HG02981 (cell line): ENCODE measurements around the gene FOXN3.
"Not testable (repeated sequence)": the region's sequence is repeated elsewhere in the genome, so short reads cannot be mapped to it uniquely, and the experiment has no call there.

ENCODE experiments used
- ATAC-seq: cut with Tn5 transposase; IDR thresholded peaks from one replicate; pipeline ENCODE4 v1.9.1; 2021; ENCODE audit warnings: mild to moderate bottlenecking, moderate library complexity; ENCODE audit not compliant: unreplicated experiment

Gene FOXN3

DNA sequence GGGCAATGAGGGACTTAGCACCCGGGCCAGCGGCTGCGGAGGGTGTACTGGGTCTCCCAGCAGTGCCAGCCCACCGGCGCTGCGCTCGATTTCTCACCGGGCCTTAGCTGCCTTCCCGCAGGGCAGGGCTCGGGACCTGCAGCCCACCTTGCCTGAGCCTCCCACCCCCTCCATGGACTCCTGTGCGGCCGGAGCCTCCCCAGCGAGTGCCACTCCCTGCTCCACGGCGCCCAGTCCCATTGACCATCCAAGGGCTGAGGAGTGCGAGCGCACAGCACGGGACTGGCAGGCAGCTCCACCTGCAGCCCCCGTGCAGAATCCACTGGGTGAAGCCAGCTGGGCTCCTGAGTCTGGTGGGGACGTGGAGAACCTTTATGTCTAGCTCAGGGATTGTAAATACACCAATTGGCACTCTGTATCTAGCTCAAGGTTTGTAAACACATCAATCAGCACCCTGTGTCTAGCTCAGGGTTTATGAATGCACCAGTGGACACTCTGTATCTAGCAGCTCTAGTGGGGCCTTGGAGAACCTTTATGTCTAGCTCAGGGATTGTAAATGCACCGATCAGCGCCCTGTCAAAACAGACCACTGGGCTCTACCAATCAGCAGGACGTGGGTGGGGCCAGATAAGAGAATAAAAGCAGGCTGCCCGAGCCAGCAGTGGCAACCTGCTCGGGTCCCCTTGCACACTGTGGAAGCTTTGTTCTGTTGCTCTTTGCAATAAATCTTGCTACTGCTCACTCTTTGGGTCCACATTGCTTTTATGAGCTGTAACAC is 305.1 kb downstream of the FOXN3 start:
- ATAC-seq: not testable (repeated sequence)

DNA sequence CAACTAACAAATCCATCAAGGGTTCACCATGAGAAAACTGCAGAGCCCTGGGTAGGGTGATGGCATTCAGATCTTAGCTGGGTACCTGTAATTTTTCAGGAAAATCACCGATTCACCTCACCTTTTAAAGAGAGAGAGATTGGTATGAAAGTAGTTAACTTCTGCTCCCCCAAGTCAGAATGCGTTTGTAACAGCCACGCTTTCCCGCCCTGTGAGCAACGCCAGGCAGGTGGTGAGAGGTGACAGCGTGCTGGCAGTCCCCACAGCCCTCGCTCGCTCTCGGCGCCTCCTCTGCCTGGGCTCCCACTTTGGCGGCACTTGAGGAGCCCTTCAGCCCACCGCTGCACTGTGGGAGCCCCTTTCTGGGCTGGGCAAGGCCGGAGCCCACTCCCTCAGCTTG is 305.8 kb downstream of the FOXN3 start:
- not testable (repeated sequence) for ATAC-seq

DNA sequence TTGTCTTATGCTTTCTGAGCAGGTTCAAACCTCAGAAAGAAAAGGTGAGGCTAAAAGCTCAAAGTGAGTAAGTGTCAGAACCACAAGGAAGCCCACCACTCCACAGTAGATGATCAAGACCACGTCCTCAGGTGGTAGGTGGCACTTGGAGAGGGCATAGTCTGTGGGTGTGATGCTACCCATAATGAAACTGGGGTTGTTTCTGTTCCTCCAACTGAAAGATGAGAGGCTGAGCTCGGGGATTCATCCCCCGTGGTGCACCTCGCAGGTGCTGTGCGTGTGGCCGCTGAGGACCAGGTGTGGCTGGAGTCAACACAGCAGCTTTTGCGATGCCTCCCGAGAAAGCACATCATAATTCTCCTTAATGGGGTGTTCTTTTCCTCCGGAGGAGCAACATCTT is 306.9 kb downstream of the FOXN3 start:
- no peak for ATAC-seq

DNA sequence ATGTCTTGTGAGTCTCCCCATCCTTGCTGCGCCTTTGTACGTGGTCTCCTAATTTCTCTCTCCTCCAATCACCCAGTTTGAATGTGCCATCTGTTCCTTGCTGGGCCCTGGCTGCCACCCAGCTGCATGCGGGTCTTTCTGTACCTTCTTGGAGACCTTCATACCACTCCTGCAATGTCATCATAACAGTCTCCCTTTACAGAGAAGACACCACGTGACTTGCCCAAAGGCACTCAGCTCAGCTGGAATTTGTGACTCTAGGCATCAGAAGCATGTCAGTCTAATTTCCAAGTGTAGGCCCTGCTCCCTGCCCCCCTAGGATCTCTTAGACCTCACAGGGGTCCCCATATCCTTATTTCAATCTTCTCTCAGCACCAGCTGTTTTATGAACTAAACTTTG is 308.4 kb downstream of the FOXN3 start:
- no peak for ATAC-seq

DNA sequence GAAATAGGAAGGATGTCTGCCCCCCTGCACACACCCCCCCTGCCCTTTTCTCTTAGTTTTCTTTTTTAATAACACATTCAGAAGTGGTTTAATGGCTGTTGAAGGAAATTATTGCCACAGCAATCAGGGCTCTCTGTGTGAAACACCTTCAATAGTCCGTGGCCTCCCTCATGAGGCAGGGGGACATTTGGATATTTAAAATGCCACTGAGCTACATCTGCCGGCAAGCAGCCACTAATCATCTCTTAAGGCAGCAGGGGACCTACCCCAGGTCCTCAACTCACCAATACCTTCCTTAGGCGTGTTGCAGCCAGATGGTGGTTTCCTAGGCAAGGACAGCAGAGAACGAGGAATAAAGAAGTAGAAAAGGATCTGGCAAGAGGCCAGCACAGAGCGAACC is 309.4 kb downstream of the FOXN3 start:
- no peak for ATAC-seq
